ENCODE results near the gene CPD.

The CPD gene

GRCh38 chr17:30357476-30357875 is 21.3 kb upstream of the CPD start:
- DNase-seq: no peak

- DNase-seq: no peak
Observed at GRCh38 chr17:30358055-30358760, 20.5 kb upstream of the CPD start.

GRCh38 chr17:30360086-30360808 is 18.5 kb upstream of the CPD start:
- DNase-seq: no peak

- no peak for DNase-seq
Observed at GRCh38 chr17:30361766-30362279, 16.9 kb upstream of the CPD start.

- DNase-seq: peak; percentile 78 to 84
Observed at GRCh38 chr17:30363715-30364202, 15.0 kb upstream of the CPD start.

DNA sequence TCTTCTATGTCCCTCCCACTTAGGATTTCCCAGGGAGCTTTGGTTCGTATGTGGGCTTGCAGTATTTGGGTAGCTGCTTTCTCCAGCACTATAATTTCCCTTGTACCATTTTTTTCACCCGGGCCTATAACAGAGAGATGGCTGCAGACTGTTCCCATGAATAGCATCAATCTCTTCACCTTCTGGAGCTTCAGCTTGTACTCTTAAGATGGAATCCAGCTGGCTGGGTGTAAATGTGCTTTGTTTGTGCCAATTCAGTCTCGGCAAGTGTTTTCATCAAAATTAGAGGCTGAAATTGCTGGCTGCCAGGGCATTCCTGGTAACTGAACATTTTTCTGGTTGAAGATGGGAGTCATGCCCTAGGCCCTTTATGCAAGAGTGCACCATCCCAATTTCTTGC is 12.2 kb upstream of the CPD start:
- DNase-seq: no peak

GRCh38 chr17:30368912-30369720 is 9.6 kb upstream of the CPD start:
- no peak for DNase-seq

GRCh38 chr17:30369995-30370394 is 8.7 kb upstream of the CPD start:
- no peak for DNase-seq

- no peak for DNase-seq
Observed at GRCh38 chr17:30372755-30373154, 6.0 kb upstream of the CPD start.

DNA sequence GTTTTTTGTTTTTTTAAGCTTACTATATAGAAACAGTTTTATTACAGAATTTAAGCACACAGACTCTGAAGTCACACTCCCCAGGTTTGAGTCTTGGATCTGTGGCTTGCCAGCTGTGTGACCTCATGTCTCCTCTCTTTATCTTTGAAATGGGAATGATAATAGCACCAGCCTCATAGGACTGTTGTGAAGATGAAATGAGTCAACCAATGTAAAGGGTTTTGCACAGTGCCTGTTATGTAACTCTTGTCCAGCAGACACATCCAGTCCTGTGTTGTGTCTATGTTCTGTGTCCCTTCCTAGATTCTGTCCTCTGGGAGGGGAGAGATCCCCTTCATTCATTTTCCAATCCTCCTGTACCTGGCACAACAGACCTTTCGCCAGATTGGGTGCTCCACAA is 3.1 kb upstream of the CPD start:
- no peak for DNase-seq

DNA sequence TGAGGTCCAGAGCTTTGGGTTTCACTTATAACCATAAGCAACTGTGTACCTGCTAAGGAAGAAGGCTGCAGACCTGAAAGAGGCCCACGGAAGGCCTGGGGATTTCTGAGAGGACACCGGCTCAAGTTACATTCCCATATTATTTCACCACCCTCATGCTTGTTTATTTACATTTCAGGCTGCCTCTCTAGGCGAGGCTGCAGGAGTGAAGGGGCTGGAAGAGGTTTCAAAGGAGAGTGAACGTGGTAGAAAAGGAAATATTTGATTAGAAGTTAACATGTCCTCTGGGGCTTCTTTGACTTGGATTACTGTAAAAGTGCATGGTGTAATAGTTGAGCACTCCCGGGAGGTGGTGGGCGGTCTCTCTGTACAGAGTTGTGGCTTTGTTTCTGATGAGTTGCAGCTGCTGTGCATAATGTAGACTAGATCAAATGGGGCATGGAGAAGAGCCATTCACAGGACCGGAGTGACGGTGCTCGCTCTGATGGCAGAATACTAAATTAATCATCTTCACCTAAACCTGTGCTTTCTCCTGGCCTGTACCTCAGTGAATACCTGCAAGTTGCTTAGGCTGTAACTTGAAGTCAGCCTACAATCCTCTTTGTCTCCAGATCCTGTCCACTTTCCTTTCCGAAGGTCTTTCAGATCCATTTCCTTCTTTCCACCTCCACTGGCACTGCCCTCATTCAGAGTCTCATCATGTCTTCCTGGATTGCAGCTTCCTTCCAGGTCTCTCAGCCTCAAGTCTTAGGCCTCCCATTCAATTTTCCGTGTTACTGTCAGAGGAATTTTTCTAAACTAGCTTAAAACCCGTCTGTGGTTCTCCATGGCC is 1.9 kb upstream of the CPD start:
- DNase-seq: peak; percentile 29 to 43

GRCh38 chr17:30377574-30378240 is 1.0 kb upstream of the CPD start:
- no peak for DNase-seq

- DNase-seq: peak; percentile 46 to 56
Observed at GRCh38 chr17:30378241-30378824, 394 bp upstream of the CPD start.

DNA sequence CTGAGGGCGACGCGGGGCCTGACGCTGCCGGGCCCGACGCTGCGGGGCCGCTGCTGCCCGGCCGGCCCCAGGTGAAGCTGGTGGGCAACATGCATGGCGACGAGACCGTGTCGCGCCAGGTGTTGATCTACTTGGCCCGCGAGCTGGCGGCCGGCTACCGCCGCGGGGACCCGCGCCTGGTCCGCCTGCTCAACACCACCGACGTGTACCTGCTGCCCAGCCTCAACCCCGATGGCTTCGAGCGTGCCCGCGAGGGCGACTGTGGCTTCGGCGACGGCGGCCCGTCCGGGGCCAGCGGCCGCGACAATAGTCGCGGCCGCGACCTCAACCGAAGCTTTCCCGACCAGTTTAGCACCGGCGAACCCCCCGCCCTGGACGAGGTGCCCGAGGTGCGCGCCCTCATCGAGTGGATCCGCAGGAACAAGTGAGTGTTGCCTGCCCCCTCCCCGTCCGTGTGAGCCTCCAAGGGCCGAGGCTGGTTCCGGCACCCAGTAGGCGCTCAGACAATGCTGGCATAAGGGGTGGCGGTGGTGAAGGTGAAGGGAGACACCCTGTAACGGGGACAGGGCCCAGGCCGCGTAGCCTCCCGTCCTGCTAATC is 676 bp downstream of the CPD start:
- peak; percentile 12 for DNase-seq

DNA sequence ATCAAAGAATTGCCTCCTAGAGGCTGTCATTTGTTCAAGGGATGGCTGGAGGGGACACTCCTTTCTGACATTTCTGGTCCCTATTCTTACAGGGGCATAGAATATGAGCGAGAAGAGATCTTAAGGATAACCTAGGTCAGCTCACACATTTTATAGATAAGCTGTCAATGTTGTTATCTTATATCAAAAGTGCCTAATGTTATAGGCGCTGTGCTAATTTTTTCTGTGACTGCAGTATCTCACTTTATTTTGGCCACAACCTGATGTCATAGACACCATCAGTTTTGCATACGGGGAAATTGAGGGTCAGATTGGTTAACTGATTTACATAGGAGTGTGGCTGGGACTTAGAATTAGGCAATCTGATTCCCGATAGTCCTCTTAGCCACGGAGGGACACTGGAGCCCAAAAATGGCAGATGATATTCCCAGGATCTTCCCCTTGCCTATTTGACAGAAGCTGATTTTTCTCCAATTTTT is 1.2 kb downstream of the CPD start:
- DNase-seq: no peak

DNA sequence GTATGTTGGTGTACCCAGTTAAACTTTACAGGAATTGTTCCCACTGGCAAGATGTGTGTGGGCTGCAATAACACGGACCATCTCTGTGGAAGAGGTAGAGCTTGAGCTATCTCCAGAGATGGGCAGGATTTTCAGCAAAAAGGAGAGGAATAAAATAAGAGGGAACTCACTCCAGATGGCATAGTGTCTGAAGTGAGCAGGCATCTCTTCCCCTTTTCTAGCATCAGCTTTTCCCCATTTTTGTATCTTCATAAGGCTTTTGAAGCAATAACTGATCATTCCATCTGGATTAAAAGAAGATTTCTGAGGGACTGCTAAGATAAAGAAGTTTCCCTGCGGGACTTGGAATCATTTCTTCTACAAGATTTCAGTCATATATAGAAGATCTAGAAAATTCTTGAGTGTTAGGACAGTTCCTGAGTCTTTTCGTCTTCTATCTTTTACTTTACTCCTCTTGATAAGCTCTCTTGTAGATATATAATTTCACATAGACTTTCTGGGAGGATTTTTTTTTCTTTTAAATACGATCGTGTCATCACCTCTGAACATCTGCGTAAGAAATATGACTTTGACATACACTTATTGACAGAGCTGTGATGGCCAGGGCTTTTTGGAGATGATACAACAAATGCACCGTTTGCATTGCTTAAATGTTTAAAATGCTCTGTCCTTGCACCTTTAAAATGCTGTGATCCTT is 2.1 kb downstream of the CPD start:
- DNase-seq: no peak

DNA sequence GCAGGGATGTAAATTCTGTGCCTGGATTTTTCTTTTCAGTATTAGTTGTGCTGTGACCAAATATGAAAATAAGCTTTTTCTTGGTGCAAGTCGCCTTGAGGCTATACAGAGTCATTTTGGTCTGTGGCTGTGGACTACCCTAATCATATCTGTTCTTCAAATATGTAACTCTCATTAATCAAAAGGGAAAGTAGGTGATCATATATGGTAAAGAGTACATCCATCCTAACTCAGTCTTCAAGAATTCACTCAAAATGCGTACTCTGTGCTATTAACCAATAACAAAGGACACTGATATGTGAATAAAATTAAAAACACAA is 2.6 kb downstream of the CPD start:
- no peak for DNase-seq

DNA sequence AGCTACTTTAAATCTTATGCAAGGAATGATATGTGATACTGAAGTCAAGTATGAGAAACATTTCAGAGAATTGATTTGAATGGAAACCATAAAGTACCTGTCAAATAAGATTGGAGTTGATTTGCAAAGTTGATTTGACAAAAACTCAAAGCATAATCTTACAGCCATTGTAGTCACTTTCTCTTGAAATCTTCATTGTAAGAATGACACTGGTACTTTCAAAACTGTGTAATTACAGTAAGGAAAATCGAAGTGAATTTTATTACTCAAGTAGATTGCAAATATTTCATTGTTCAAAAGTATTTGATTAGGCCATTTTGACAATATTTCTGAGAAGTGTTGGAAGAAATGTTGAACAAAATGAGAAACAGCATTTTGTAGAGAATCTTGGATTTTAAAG is 3.6 kb downstream of the CPD start:
- no peak for DNase-seq

GRCh38 chr17:30388321-30389179 is 9.8 kb downstream of the CPD start:
- no peak for DNase-seq

Measured in activated CD4-positive, alpha-beta T cell treated with anti-CD3 and anti-CD28 coated beads, Interleukin-2, amount 50 U/mL, for 4 hours (primary cell).